GM10248 (cell line): ENCODE results near the gene PRKCZ.
A peak's percentile ranks its signal among the peaks of the same experiment; 100 is the strongest.

Source experiments
- CTCF ChIA-PET: fragments of 300-600 bp; sonication (Branson Sonifier 250); formaldehyde crosslinking; extraction: SDS; loops from one replicate; lab custom pipeline; 2021; ENCODE audit warnings: antibody characterized with exemption; lab: Yijun Ruan, JAX
- POLR2A ChIA-PET: fragments of 350-650 bp; sonication (Branson Sonifier 250); formaldehyde crosslinking; extraction: SDS; loops from one replicate; lab custom pipeline; 2020; ENCODE audit warnings: antibody characterized with exemption; lab: Yijun Ruan, JAX
- DNase-seq: peaks from one replicate; pipeline ENCODE4 v3.0.0; 2012; ENCODE audit errors: extremely low spot score
- TF ChIP-seq, protein P1 (sequence below): IDR thresholded peaks from 2 replicates; pipeline ENCODE4 v1.5.1; 2012; ENCODE audit warnings: mild to moderate bottlenecking, low read depth; ENCODE audit errors: extremely low read depth, missing control alignments, control extremely low read depth

PRKCZ gene

DNA sequence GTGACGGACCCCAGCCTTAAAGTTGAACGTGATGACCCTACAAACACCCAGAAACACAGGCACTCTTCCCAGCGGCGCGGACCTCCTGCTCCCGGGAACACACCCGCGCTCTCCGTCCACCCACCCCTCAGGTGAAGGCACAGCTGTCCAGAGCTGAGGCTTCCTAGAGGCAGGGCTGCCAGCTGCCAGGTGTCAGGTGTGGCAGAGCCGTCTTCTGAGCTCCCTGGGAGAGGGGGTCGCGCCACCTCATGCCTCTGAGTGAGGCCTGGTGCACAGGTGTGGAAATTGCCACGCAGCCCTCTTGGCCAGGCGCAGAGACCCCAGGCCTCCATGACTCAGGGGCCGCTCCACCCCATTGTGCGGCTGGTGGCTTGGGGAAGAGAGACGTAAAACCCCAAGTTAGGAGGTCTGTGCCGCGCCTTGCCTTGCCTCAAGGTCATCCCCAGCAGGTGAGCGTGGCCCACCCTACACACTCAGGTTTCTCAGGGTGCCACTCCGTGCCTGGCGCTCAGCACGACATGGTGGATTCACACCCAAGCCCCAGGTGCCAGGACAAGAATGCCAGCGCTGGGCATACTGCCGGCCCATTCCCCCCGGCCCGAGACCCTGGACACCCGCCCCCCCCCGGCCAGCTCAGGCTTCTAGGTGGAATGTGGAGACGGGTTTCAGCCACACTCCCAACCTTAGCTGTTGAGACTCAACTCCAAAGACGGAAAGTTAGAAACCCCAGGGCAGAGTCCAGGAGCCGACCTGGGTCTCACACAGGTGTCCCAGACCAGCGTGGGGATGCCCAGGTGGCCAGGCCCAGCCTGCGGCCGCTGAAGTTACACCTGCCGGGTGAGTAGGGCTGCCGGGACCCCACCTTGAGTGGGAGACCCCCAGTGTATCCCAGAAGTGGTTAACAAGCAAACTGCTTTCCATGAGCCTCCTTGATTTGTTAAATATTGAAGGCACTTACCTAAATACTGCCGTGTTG, 136.0 kb downstream of the PRKCZ start:
- DNase-seq: no peak
- TF ChIP-seq, protein P1, sequence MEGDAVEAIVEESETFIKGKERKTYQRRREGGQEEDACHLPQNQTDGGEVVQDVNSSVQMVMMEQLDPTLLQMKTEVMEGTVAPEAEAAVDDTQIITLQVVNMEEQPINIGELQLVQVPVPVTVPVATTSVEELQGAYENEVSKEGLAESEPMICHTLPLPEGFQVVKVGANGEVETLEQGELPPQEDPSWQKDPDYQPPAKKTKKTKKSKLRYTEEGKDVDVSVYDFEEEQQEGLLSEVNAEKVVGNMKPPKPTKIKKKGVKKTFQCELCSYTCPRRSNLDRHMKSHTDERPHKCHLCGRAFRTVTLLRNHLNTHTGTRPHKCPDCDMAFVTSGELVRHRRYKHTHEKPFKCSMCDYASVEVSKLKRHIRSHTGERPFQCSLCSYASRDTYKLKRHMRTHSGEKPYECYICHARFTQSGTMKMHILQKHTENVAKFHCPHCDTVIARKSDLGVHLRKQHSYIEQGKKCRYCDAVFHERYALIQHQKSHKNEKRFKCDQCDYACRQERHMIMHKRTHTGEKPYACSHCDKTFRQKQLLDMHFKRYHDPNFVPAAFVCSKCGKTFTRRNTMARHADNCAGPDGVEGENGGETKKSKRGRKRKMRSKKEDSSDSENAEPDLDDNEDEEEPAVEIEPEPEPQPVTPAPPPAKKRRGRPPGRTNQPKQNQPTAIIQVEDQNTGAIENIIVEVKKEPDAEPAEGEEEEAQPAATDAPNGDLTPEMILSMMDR: no peak
- POLR2A ChIA-PET: no interaction called here
- CTCF ChIA-PET: interaction anchor here (3.4 kb wide), 1 partner anchor 12 kb away, joined by 12 read pairs; no protein-coding TSS in a partner anchor

GRCh38 chr1:2186901-2187300, 136.7 kb downstream of the PRKCZ start:
- TF ChIP-seq, protein P1: no peak
- CTCF ChIA-PET: interaction anchor here (3.4 kb wide), 1 partner anchor 13 kb away, joined by 19 read pairs; no protein-coding TSS in a partner anchor
- DNase-seq: no peak
- POLR2A ChIA-PET: no interaction called here

DNA sequence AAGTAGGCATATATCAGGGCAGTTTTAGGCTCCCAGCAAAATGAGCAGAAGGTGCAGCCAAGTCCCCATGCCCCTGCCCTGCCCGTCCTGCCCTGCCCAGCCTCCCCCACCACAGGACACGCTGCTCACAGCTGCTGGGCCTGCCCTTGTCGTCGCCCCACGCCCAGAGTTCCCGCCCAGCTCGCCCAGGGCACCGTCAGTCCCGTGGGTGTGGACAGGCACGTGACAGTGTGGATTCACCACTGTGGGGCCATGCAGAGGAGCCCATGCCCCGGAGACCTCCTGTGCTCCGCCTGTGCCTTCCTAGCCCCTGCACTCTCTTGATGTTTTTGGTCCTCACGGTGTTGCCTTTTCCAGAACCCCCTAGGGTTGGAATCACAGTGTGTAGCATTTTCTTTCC, 137.4 kb downstream of the PRKCZ start:
- CTCF ChIA-PET: interaction anchor here (1.9 to 3.4 kb wide), 2 partner anchors 11 to 14 kb away, joined by 7 to 19 read pairs; no protein-coding TSS in a partner anchor
- TF ChIP-seq, protein P1: no peak
- POLR2A ChIA-PET: no interaction called here
- no peak for DNase-seq

- no peak for DNase-seq
- CTCF ChIA-PET: interaction anchor here (1.0 to 3.4 kb wide), 3 partner anchors 12 to 176 kb away, joined by 3 to 19 read pairs (median 7); no protein-coding TSS in a partner anchor
- TF ChIP-seq, protein P1: no peak
- POLR2A ChIA-PET: interaction anchor here (0.7 kb wide), 1 partner anchor 14 kb away, joined by 4 read pairs; no protein-coding TSS in a partner anchor
These were observed 138.1 kb downstream of the PRKCZ start for GRCh38 chr1:2188336-2188735.

- ChIA-PET CTCF (interaction anchor here (1.0 to 3.4 kb wide), 5 partner anchors 13 to 199 kb away, joined by 3 to 19 read pairs (median 7); no protein-coding TSS in a partner anchor), POLR2A (interaction anchor here (0.7 kb wide), 1 partner anchor 79 kb away, joined by 3 read pairs; no protein-coding TSS in a partner anchor)
- TF ChIP-seq, protein P1: no peak
- DNase-seq: peak; percentile 91
These were observed 139.5 kb downstream of the PRKCZ start for GRCh38 chr1:2189459-2190425.
